Measurements from ENCODE around the gene CACNG3.
"Not testable (repeated sequence)": the region's sequence is repeated elsewhere in the genome, so short reads cannot be mapped to it uniquely, and the experiment has no call there.

The CACNG3 gene

GRCh38 chr16:24255456-24256371 lies at the start of gene CACNG3:
TSS of gene CACNG3 (plus strand) at chr16:24256335. CDS start at chr16:24256755, 420 bp downstream.
- peak; percentile 43 for DNase-seq

- DNase-seq = no peak
Observed at GRCh38 chr16:24206926-24207325, 49.2 kb upstream of the CACNG3 start.

- no peak for DNase-seq
Observed at GRCh38 chr16:24208710-24209109, 47.4 kb upstream of the CACNG3 start.

GRCh38 chr16:24214992-24215391 lies 41.1 kb upstream of the CACNG3 start:
- no peak for DNase-seq

- DNase-seq = no peak
Observed at GRCh38 chr16:24216961-24217360, 39.2 kb upstream of the CACNG3 start.

- DNase-seq = no peak
Observed at GRCh38 chr16:24217461-24217860, 38.7 kb upstream of the CACNG3 start.

GRCh38 chr16:24218299-24218698 lies 37.8 kb upstream of the CACNG3 start:
- no peak for DNase-seq

GRCh38 chr16:24221219-24221618 lies 34.9 kb upstream of the CACNG3 start:
- DNase-seq = no peak

GRCh38 chr16:24228514-24228913 lies 27.6 kb upstream of the CACNG3 start:
- DNase-seq = no peak

- DNase-seq = no peak
Observed at GRCh38 chr16:24232936-24233335, 23.2 kb upstream of the CACNG3 start.

GRCh38 chr16:24234737-24235136 lies 21.4 kb upstream of the CACNG3 start:
- no peak for DNase-seq

- DNase-seq = no peak
Observed at GRCh38 chr16:24235806-24236205, 20.3 kb upstream of the CACNG3 start.

- DNase-seq = not testable (repeated sequence)
Observed at GRCh38 chr16:24238846-24239245, 17.3 kb upstream of the CACNG3 start.

- no peak for DNase-seq
Observed at GRCh38 chr16:24246911-24247607, 9.1 kb upstream of the CACNG3 start.

GRCh38 chr16:24253192-24253591 lies 2.9 kb upstream of the CACNG3 start:
- DNase-seq = peak; percentile 14

GRCh38 chr16:24257958-24258357 lies 1.8 kb downstream of the CACNG3 start:
- DNase-seq = no peak

GRCh38 chr16:24258791-24259190 lies 2.7 kb downstream of the CACNG3 start:
- DNase-seq = no peak

GRCh38 chr16:24262816-24263215 lies 6.7 kb downstream of the CACNG3 start:
- no peak for DNase-seq

- no peak for DNase-seq
Observed at GRCh38 chr16:24270721-24271442, 14.7 kb downstream of the CACNG3 start.

GRCh38 chr16:24272379-24272778 lies 16.2 kb downstream of the CACNG3 start:
- DNase-seq = no peak

GRCh38 chr16:24273508-24274182 lies 17.5 kb downstream of the CACNG3 start:
- DNase-seq = no peak

GRCh38 chr16:24275413-24275812 lies 19.3 kb downstream of the CACNG3 start:
- no peak for DNase-seq

- DNase-seq = no peak
Observed at GRCh38 chr16:24279982-24280515, 23.9 kb downstream of the CACNG3 start.

Data from activated CD4-positive, alpha-beta T cell treated with anti-CD3 and anti-CD28 coated beads, Interleukin-2, amount 50 U/mL, for 1 hour (primary cell).